Esophagus squamous epithelium (tissue), 5 donors: Measurements from ENCODE around the gene ASB18. TPM values are rescaled to one million over a fixed set of nuclear protein-coding genes. Genes with fewer than 3 reads are reported as not detected.

ENCODE experiments used
- DNase-seq: peaks from one replicate; lab custom pipeline; 2025; lab: John Stamatoyannopoulos, UW
- H3K27ac ChIP-seq, 4 donors: fragments of 200-600 bp; sonication (generic); one replicate each; pipeline ENCODE4 v1.5.1; 2016 to 2019; ENCODE audit warnings: mild to moderate bottlenecking in 1 of 4
- H3K27me3 ChIP-seq, 4 donors: fragments of 200-600 bp; sonication (generic); 1 replicate in 3 of 4; 2 replicates in 1 of 4; pipeline versions ENCODE4 v1.5.1 to v1.6.0; 2017 to 2021; ENCODE audit warnings: antibody characterized with exemption in 1 of 4
- H3K36me3 ChIP-seq, 3 donors: fragments of 200-600 bp; sonication (generic); one replicate each; pipeline ENCODE4 v1.5.1; 2016 to 2019
- H3K4me1 ChIP-seq, 3 donors: fragments of 200-600 bp; sonication (generic); one replicate each; pipeline ENCODE4 v1.5.1; 2017 to 2019
- H3K4me3 ChIP-seq, 4 donors: fragments of 200-600 bp; sonication (generic); 1 replicate in 3 of 4; 2 replicates in 1 of 4; pipeline ENCODE4 v1.5.1; 2016 to 2019; ENCODE audit warnings: mild to moderate bottlenecking in 2 of 4, moderate library complexity in 1 of 4
- H3K9me3 ChIP-seq, 3 donors: fragments of 200-600 bp; sonication (generic); one replicate each; pipeline ENCODE4 v1.5.1; 2016 to 2019
- CTCF ChIP-seq, 6 experiments: fragments of 450-650 bp in 4 of 6; fragments of 200-600 bp in 2 of 6; sonication (generic) in 2 of 6; IDR thresholded peaks; one replicate each; pipeline ENCODE4 v1.5.1; 2016 to 2019; ENCODE audit warnings: antibody characterized with exemption in 6 of 6, mild to moderate bottlenecking in 4 of 6, moderate library complexity in 4 of 6
- POLR2A ChIP-seq, 4 donors: fragments of 450-650 bp; IDR thresholded peaks; one replicate each; pipeline ENCODE4 v1.6.1; 2017; ENCODE audit warnings: antibody characterized with exemption in 4 of 4, mild to moderate bottlenecking in 4 of 4, moderate library complexity in 3 of 4
- WGBS, 2 donors: methylation state at CpG; one replicate each; pipeline ENCODE4 v1.1.5; 2018; 5-methylcytosine and 5-hydroxymethylcytosine counted together
- intact Hi-C: fragments of 100-400 bp; cut with DNase I; formaldehyde crosslinking; loops from one replicate; pipeline ENCODE4 v1.15.0; 2022
- total RNA-seq, 4 donors: library from RNA; depleted of rRNA; stranded (reverse); fragments of >200 nt; gene quantifications; one replicate each; pipeline ENCODE4 v1.1.0, GENCODE V29; 2016
- donor health status: DM: yes; HTN: yes; CAD: no.

Gene ASB18
- total RNA-seq, 4 donors from 2014 or later, result not detected

- intact Hi-C loops, result no loop called here
- WGBS, 2 donors, result 0 to 1% methylated on average over 2 to 15 of the region's 112 CpGs
- Histone ChIP-seq H3K27ac (no peak overlapping the region), H3K4me1 (peaks cover 40 to 95% (median 56%) of the 10 kb centered on the region in 3 donors), H3K9me3 (no peaks in the 10 kb centered on the region), H3K36me3 (no peaks in the 10 kb centered on the region), H3K27me3 (peaks cover 72 to 100% (median 81%) of the 10 kb centered on the region in 4 donors), H3K4me3 (peak overlapping the region; percentile 8 to 65 (median 32))
- no peak for DNase-seq
- TF ChIP-seq CTCF (IDR thresholded peaks at IDR 0.05), result no peak
- no peak for TF ChIP-seq POLR2A (IDR thresholded peaks at IDR 0.05)
Observed at GRCh38 chr2:236167297-236168109, 96.7 kb downstream of the ASB18 start.

GRCh38 chr2:236166796-236167296 lies 97.4 kb downstream of the ASB18 start:
- no peak for DNase-seq
- Histone ChIP-seq H3K4me3 (peak overlapping the region; percentile 11 to 65 (median 32)), H3K27me3 (peaks cover 66 to 100% (median 79%) of the 10 kb centered on the region in 4 donors), H3K4me1 (peaks cover 40 to 95% (median 53%) of the 10 kb centered on the region in 3 donors), H3K9me3 (no peaks in the 10 kb centered on the region), H3K36me3 (no peaks in the 10 kb centered on the region), H3K27ac (no peak overlapping the region)
- WGBS, 2 donors, result 3% methylated on average over 6 to 17 of the region's 29 CpGs
- TF ChIP-seq CTCF (IDR thresholded peaks at IDR 0.05) (no peak), POLR2A (IDR thresholded peaks at IDR 0.05) (no peak)
- intact Hi-C loops, result no loop called here

- TF ChIP-seq CTCF (IDR thresholded peaks at IDR 0.05) (no peak), POLR2A (IDR thresholded peaks at IDR 0.05) (no peak)
- no peaks in the 10 kb centered on the region for H3K36me3 ChIP-seq
- WGBS, 2 donors, result 6 to 10% methylated on average over 16 to 48 of the region's 58 CpGs
- peaks cover 35 to 90% (median 45%) of the 10 kb centered on the region in 3 donors for H3K4me1 ChIP-seq
- H3K9me3 ChIP-seq, result no peaks in the 10 kb centered on the region
- H3K27me3 ChIP-seq, result peaks cover 66 to 100% (median 75%) of the 10 kb centered on the region in 4 donors
- peak overlapping the region; percentile 7 to 65 (median 26) for H3K4me3 ChIP-seq
- intact Hi-C loops, result no loop called here
- H3K27ac ChIP-seq, result no peak overlapping the region
- no peak for DNase-seq
Observed at GRCh38 chr2:236165842-236166795, 98.1 kb downstream of the ASB18 start.

- H3K27ac ChIP-seq, result no peak overlapping the region
- peak overlapping the region in 2 of 4 donors; percentile 29 to 61 for H3K4me3 ChIP-seq
- intact Hi-C loops, result no loop called here
- no peaks in the 10 kb centered on the region for H3K9me3 ChIP-seq
- peaks cover 66 to 100% (median 69%) of the 10 kb centered on the region in 4 donors for H3K27me3 ChIP-seq
- TF ChIP-seq CTCF (IDR thresholded peaks at IDR 0.05) (no peak), POLR2A (IDR thresholded peaks at IDR 0.05) (no peak)
- no peak for DNase-seq
- WGBS, 2 donors, result 21 to 32% methylated on average over 13 to 18 of the region's 18 CpGs
- no peaks in the 10 kb centered on the region for H3K36me3 ChIP-seq
- H3K4me1 ChIP-seq, result peaks cover 35 to 84% (median 43%) of the 10 kb centered on the region in 3 donors
Observed at GRCh38 chr2:236164925-236165841, 99.0 kb downstream of the ASB18 start.
